ENCODE results near the gene CLNK. TPM values are rescaled to one million over a fixed set of nuclear protein-coding genes. Genes with fewer than 3 reads are reported as not detected.

The CLNK gene
- polyA plus RNA-seq, 4 donors: 0.62 to 1.6 (median 0.74) TPM

DNA sequence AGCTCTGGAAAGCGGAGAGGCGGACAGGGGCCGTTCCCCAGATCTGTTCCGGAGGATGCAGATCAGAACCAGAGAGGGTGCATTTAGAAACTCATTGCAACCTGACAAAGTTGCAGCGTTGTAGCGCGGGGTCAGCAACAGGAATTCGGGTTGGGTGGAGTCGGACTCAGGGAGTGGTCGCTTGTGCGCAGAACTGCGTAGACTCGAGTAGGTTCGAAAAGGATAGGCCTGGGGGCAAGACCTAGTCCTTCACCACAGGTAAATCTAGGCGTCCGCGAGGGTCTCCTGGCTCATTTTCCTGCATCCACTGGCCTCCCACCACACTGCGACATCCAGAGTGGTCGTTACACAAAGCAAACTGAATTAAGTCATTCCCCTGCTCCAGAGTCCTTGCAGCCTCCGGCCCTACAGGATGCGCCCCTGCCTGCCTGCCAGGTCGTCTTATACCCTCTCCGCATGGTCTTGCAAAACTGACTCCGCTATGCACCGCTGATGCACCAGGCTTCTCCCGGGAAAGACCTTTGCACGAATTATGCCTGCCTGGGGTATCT is 222.6 kb downstream of the CLNK start:
- DNase-seq (ENCODE audit: low read depth in 4 of 4, low spot score in 2 of 4): no peak

GRCh38 chr4:10461091-10461849 is 223.3 kb downstream of the CLNK start:
- DNase-seq (ENCODE audit: low read depth in 4 of 4, low spot score in 2 of 4): peak in 3 of 4 donors; percentile 52 to 66 (median 64)

DNA sequence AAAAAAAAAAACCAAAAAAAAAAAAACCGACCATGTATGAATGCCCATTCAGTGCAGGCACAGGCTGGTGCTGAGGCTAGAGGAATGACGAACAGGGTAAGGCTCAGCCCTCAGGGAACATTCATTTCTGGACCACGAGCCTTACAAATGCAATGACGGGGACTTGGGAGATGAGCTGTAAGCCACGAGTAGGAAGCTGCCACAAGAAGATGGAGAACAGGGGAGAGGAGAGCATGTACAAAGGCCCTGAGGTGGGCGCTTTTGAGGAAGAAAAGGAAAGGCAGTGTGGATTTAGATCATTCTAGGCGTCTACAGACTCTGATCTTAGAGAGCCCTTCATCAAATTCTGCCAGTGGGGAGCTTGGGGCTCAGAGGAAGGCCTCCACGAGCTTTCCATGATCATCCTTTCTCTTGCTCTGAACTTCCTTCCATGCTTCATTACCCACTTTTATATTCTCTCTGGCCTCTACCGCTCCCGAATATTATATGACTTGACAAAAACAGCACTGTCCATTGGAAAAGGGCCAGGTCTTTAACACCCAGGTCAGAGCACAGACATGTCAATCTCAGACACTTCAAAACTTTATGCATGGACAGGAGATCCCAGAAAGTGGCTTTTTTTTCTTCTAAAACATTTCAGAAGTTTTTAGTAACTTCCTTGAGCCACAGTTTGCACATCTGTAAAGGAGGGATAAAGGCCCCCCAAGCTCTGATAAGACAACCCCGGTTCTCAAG is 224.1 kb downstream of the CLNK start:
- no peak for DNase-seq (ENCODE audit: low read depth in 4 of 4, low spot score in 2 of 4)

DNA sequence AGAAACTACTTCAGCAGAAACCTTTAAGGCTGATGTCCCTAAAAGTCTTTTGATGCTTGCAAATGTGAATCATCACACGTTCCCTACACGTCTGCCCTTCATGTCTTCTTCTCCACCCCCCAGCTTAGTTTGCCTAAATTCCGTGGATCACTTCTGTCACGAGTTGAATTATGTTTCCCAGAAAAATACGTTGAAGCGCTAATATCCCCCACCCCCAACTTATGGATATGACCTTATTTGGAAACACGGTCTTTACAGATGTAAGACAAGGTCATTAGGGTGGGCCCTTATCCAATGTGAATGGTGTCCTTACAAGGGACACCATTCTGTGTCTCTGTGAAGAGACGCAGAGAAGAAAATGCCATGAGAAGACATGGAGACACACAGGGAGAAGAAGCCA is 225.3 kb downstream of the CLNK start:
- no peak for DNase-seq (ENCODE audit: low read depth in 4 of 4, low spot score in 2 of 4)

- no peak for DNase-seq (ENCODE audit: low read depth in 4 of 4, low spot score in 2 of 4)
Observed at GRCh38 chr4:10458177-10458576, 226.4 kb downstream of the CLNK start.

DNA sequence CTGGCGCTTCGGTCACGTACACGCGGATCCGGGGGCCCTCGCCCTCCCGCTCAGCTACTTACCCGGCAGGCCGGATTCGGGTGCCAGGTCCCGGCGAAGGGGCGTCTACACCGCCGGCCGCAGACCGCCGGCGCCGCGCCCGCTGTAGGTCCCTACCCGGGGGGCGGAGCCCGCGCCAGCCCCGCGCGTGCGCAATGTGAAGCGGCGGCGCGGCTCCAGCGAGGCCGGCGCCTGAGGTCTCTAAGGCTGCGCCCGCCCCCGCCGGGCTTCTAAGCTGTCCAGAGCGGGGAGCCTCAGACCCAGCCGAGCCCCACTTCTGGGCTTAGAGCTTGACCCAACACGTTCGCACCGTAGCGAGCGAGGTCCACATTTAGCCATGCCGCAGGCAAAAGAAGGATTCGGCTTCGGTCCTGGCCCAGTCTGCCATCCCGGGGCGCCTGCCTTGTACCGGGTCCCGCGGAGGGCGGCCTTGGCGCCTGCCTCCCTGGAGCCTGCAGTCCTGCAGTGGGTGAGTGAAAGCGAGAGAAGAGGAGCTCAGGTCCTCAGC is 227.2 kb downstream of the CLNK start, which contains the start of gene ZNF518B:
Gene ZNF518B, minus strand, starts transcription at position 172 of the 547 bp plus-strand sequence. CDS start 11,098 bp downstream, outside the sequence.
- peak in 2 of 4 donors; percentile 63 to 75 for DNase-seq (ENCODE audit: low read depth in 4 of 4, low spot score in 2 of 4)

DNA sequence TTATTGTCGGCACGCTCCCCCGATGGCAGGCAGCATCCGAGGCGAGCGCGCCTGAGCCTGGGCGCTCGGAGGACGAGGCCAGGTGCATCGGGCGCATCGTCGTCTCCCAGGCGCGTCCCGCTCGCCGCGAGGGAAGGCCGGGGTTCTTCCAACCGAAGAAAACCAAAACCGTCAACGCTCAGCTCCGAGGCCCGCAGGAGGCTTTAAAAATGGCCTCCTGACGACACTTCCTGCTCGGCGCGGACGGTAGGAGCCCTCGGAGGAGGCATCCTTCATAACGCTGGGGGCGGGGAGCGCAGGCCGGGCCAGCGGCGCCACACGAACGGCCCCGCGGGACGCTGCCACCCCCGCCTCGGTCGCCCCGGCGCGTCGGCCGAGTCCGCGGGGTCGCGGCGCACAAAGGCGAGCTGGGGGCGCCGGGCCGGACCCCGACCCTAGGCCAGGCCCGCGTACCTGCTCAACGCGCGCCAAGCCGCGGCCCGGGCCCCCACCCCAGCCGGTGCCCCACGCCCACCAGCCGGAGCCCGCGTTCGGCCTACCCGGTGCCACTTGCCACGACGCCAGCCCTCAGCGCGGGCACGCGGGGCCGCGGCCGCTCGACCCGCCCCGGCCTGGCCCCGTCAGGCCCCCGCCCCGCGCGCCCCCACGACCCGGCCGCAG is 227.8 kb downstream of the CLNK start:
- peak in 1 of 4 donors; percentile 28 for DNase-seq (ENCODE audit: low read depth in 4 of 4, low spot score in 2 of 4)

GRCh38 chr4:10456260-10456594 is 228.3 kb downstream of the CLNK start:
- DNase-seq (ENCODE audit: low read depth in 4 of 4, low spot score in 2 of 4): no peak

GRCh38 chr4:10455133-10455532 is 229.4 kb downstream of the CLNK start:
- DNase-seq (ENCODE audit: low read depth in 4 of 4, low spot score in 2 of 4): no peak

- no peak for DNase-seq (ENCODE audit: low read depth in 4 of 4, low spot score in 2 of 4)
Observed at GRCh38 chr4:10454726-10455125, 229.8 kb downstream of the CLNK start.

DNA sequence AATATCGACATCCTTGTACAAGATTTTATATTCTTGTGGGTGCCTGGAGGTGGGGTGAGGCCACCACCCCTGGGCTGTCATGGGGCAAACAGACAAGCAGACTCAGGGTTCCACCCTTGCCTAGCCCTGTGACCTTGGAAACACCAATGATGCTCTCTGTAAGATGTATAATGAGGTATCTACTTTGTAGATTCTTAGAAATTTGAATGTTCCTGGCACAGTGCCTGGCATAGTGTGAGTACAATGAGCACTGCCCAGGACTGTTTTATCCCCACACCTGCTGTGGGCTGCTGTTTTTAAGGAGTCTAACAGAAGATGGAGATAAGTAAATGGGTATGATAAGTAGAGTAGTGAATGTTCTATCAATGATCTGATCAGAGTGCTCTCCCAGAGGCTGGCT is 230.4 kb downstream of the CLNK start:
- DNase-seq (ENCODE audit: low read depth in 4 of 4, low spot score in 2 of 4): no peak

- no peak for DNase-seq (ENCODE audit: low read depth in 4 of 4, low spot score in 2 of 4)
Observed at GRCh38 chr4:10448991-10449390, 235.6 kb downstream of the CLNK start.

DNA sequence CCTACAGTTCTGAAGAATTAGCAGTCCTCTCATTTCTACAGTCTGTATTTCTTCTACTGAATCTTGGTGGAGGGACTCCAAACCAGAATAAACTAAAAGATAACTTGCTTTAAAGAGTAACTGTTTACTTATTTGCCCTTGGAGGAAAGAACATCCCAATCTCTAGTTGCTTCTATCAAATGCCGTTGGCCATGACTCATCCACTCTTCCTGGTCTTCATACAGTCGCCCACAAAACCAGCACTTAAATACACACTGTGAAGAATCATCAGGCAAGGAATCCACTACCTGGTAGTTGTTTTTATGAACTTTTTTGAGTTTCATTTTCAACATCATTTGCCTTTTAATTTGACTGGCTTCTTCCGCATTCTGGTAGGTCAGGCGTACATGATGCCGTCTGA is 241.6 kb downstream of the CLNK start:
- DNase-seq (ENCODE audit: low read depth in 4 of 4, low spot score in 2 of 4): no peak

DNA sequence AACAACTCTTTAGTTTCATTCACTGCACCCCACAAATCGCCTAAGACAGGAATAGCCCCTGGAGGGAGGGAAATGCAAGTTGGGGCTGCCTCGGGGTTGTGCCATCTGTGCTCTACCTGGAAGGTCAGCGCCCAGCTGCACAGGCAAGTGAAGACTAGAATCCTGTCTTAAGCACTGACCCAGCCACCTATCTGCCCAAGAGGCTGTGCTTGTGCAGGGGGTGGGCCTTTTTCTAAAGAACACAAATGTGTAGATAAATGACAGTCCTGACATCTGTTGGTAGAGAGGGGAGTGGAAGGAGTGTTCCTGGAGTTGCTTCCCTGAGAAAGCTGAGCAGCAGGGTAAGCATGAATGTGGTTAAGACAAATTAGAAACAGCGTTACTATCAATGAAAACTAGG is 243.1 kb downstream of the CLNK start:
- DNase-seq (ENCODE audit: low read depth in 4 of 4, low spot score in 2 of 4): no peak

- no peak for DNase-seq (ENCODE audit: low read depth in 4 of 4, low spot score in 2 of 4)
Observed at GRCh38 chr4:10438924-10439323, 245.6 kb downstream of the CLNK start.

DNA sequence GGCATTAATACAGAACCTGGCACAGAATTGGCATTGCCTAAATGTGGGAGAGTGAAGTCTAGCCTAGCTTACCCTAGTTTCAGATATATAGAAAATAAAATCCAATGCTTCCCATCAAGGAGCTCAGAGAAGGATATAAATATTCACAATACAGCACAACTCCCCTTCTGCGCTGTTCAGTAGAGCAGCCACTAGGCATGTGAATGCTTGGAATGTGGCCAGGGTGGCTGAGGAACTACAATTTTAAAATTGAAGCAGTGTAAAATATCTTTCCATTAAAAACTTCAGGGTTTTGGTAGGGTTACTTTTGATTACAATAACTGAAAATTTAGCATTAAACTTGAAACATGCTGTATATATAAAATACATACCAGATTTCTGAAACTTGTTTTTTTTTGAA is 246.8 kb downstream of the CLNK start:
- no peak for DNase-seq (ENCODE audit: low read depth in 4 of 4, low spot score in 2 of 4)

Other genes starting within 250 kb of the CLNK start
- 10 to 100 TPM; 25.9 to 33.5 (median 30.3) TPM for gene ZNF518B, start 227.3 kb downstream of the CLNK start, polyA plus RNA-seq (ENCODE audit: insufficient read length in 4 of 4)

Measured in left renal cortex interstitium (tissue), 4 donors.